ENCODE data around the gene UCK1. TPM values are rescaled to one million over a fixed set of nuclear protein-coding genes. Genes with fewer than 3 reads are reported as not detected.

UCK1 gene
- total RNA-seq = 24.1 and 28.5 TPM in 2 replicates

DNA sequence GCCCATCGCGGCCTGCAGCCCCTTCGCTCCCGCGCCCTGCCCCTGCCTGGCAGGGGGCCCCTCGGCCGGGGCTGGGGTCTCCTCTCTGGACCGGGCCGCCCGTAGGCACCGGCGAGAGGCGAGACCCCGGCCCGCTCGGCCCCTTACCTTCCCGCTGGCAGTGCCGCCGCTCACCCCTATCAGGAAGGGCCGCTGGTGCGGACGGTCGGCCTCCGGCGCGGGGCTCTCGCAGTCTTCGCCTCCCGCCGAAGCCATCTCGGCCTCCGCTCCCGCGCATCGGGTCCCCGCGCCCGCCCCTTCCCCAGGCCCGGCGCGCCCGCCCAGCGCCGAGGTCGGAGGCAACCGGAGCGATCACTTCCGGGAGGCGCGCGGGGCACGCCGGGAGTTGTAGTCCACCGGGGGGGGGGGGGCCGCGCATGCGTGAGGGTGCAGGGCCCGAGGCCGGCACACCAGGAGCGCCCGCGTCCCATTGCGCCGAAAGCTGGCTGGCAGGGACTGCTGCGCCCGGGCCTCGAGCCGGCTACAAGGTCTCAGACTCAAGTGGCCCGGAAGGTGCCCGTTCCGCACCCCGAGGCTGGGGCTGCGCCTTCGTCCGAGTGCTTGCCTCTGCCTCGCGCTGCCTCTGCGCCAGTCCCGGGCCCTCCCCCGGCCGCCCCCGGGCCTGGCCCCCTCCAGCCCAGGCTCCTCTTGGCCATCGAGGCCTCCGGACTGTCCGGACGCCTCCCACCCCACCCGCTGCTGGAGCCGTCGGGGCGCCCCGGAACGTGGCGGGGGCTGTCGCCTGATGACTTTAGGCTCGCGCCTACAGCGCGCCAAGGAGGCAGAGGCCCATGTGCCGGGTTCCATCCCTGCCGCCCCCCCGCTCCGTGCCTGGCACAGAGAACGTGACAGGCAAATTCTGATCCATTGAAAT lies at the start of gene UCK1:
UCK1 (minus strand) TSS at position 344 of the 913 bp plus-strand sequence; CDS start at position 255, 89 bp downstream.

DNA sequence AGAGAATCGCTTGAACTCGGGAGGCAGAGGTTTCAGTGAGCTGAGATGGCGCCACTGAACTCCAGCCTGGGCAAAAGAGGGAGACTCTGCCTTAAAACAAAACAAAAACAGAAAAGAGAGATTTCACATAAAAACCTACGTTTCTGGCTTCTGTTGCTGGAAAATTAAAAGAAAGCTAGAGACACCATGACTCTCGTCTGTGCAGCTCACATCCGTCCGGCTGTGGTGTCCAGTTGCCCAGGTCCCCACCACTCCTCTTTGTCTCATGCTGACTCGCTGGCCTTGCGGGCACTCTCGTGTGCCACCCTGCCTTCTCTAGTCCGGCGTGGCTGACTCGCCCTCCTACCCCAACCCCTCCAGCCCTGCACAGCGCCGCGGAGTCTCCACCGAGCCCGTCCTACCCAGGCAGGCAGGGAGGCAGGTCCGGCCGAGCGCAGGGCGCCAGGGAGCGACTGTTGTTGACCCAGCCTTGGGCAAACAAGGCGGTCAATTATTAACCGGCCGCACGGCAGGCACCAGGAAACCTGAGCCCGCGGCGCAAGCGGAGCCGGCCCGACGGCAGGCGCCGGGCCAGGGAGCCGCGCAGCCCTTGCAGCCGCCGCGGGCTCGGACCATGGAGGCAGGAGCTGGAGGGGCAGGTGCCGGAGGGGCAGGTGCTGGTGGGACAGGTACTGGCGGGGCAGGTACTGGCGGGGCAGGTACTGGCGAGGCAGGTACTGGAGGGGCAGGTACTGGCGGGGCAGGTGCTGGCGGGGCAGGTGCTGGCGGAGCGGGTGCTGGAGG lies 14.1 kb upstream of the UCK1 start, which contains the start of gene PRRT1B:
PRRT1B (plus strand) TSS at position 521 of the 783 bp plus-strand sequence; CDS start at position 614, 93 bp downstream.

DNA sequence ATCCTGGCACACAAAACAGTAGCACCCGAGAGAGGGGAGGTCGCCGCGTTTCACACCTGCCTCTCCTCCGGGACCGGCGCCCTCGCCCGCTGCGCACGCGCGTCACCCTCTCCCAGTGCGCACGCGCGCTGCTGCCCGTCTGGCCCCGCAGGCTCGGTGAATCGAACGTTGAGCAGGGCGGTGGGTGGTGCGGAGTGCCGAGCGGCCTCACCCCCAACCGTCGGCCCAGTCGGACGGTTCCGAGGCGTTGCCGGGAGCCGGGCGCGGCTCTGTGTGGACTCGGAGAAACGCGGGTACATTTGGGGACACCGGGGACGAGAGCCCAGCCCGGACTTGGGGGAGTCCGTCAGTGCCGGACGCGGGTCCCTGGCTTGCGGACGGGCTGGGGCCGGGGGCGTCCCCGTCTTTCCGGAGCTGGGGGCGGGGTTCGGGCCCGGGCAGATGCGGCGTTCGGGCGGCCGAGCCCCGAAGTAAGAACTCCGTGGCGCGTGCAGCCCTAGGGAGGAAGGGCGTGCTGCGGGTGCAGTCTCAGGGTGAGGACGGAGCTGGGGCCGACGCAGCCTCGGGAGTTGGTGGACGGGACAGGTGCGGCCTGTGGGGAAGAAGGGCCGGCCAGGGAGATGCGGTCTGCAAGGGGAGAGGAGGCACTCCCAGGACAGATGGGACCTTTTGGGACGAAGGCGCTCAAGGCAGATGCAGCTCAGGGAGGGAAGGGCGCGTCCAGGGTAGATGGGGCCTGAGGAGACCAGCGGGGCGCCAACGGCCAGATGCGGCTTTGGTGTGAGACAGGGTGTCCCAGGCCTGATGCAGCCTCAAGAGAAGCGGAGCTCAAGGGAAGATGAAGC lies 28.1 kb downstream of the UCK1 start, which contains the start of gene POMT1:
POMT1 (plus strand) TSS at position 138 of the 845 bp plus-strand sequence. CDS start 1,301 bp downstream, outside the sequence.

Other genes with a start within 250 kb of the UCK1 start
- 14.9 and 21.3 TPM in 2 replicates for gene PLPP7, start 241.5 kb downstream of the UCK1 start, total RNA-seq
- gene PRRC2B, start 137.2 kb downstream of the UCK1 start, total RNA-seq = 45.8 and 48.4 TPM in 2 replicates
- gene POMT1, start 28.3 kb downstream of the UCK1 start, total RNA-seq = 19.3 and 25.0 TPM in 2 replicates
- gene PRRT1B, start 14.3 kb upstream of the UCK1 start, total RNA-seq = not detected in 2 replicates
- gene RAPGEF1, start 208.8 kb upstream of the UCK1 start, total RNA-seq = 14.9 and 21.6 TPM in 2 replicates

Data from myometrial cell (primary cell).